Smooth muscle cell of the brain vasculature (primary cell): ENCODE results near the gene FKBP7.
"Not testable (repeated sequence)": the region's sequence is repeated elsewhere in the genome, so short reads cannot be mapped to it uniquely, and the experiment has no call there.

Source experiments
- DNase-seq: peaks from one replicate; pipeline ENCODE4 v3.0.0-alpha.2; 2012; ENCODE audit warnings: low read depth, low spot score

FKBP7 gene

GRCh38 chr2:178485356-178485755 is 7.0 kb upstream of the FKBP7 start:
- DNase-seq: no peak

GRCh38 chr2:178484245-178485041 is 6.0 kb upstream of the FKBP7 start:
- no peak for DNase-seq

DNA sequence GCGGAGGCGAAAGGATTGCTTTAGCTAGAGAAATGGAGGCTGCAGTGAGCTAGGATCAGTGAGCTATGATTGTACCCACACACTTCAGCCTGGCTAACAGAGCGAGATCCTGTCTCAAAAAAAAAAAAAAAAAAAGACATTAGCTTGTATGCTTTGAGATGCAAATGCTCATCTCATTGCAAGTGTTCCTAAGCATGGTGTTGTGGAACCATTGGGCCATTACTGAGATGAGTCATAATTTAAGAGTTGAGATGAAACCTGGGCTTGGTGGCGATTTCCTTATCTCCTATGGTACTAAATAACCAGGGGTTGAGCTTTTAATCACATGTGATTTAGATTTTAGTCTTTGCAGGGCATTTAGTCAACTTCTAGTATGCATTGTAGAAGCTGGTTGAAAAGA is 4.0 kb upstream of the FKBP7 start:
- DNase-seq: no peak

DNA sequence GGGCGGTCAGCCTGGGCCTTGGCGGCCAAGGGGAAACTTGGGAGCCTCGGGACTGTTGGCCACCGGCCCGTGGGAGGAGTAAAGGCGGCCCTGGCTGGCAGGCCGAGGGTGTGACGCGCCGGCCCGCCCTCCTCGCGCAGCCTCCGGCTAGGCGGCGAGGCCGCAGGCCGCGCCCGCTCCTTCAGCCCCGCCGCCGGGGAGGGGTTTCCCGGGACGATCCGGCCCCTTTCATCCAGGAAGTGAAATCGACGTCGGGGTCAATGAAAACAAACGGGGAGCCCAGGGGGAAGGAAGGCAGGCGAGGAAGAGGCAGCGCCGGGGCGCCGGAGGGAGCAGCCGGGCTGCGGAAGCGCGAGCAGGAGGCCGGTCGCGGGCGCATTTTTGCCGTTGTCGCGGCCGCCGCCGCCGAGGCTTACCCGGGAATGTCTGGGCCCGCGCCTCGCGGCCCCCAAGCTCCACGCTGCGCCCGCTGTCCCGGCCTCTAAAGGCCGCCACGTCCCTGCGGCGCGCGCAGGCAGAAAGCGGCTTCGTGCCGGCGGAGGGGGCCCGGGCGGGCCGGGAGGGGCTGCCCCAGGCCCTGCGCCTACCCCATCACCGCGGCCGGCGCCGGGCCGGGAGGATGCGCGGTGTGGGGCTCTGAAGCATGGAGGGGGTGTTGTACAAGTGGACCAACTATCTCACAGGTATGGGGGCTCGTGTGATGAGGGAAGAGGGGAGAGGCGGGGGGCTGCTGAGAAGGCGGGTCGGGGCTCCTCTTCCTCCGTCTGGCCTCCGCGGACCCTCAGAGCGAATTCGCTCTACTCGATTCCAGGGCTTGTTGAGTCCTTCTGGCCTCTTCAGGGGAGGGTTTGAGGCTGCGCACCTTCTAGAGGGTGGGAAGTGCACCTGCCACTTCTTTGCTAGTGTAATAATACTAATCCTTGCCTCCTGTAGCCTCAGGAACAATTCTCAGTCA is 2.1 kb upstream of the FKBP7 start, which contains the start of gene PLEKHA3:
Gene PLEKHA3, plus strand, starts transcription at position 231 of the 955 bp plus-strand sequence. Its CDS starts 413 bp downstream, at position 644.
- DNase-seq: peak; percentile 90

DNA sequence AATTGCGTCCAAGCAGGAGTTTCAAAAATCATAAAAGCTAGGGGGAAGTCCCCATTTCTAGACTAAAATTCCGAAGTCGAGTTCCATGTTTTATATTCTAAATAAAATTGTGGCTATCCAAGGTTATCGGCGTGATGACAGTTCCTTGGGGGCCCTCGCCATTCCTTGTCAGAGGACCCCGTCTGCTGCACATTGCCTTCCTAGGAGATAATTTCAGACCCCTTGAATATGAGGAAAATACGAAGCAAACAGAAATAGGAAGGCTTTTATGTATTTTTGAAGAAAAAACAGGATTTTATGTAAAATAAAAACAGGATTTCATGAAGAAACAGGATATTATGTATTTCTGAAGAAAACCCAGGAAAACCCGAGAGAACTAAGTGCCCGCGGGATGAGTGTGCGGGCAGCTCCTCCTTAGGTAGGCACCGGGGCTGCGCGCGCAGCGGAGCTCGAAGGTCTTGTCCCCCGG is 1.4 kb upstream of the FKBP7 start:
- no peak for DNase-seq

- DNase-seq: no peak
Measured at GRCh38 chr2:178479275-178479616, 846 bp upstream of the FKBP7 start.

DNA sequence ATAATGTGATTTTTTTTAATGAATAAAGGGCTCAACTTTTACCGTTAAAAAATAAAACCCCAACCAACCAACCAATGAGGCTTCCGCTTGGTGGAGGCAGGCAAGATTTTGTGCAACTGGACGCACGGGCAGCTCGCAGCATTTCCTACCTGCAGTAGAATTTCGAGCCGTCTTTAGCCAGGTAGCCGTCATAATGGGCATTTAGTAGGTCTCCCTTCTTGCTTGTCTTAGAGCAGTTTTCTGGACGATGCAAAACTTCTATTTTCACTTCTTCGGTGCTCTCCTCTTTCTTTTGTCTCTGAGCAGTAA is 316 bp downstream of the FKBP7 start:
- DNase-seq: no peak

DNA sequence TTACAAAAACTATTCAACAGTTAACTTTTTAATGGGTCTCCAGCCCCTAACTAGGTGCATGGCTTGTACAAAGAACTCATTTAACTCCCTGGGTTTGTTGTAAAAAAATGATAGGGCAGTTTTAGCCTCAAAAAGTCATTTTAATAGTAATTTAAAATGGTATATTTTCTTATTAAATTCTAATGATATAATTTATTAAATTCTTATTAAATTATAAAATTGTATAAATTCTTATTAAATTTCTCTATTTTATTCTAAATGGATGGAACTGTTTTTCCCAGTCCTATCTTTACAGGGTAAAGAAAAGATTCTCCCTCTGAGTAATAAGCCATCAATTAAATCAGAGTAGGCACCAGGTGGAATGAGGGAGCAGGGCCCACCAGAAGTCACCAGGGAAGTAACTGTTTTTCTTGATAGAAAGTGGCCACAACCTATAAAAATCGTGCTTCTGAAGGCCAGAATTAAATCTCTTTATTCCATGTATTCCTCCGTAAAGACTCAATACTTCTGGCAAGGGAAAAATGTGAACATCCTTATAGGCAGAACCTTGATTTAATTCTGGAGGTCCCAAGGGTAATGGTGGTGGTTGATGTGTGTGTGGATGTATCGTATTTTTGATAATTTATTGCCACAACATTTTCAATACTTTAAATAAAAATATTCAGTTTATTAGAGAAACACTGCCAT is 814 bp downstream of the FKBP7 start:
- DNase-seq: no peak

- no peak for DNase-seq
Measured at GRCh38 chr2:178476477-178476876, 1.9 kb downstream of the FKBP7 start.

- DNase-seq: no peak
Measured at GRCh38 chr2:178474560-178474959, 3.8 kb downstream of the FKBP7 start.

DNA sequence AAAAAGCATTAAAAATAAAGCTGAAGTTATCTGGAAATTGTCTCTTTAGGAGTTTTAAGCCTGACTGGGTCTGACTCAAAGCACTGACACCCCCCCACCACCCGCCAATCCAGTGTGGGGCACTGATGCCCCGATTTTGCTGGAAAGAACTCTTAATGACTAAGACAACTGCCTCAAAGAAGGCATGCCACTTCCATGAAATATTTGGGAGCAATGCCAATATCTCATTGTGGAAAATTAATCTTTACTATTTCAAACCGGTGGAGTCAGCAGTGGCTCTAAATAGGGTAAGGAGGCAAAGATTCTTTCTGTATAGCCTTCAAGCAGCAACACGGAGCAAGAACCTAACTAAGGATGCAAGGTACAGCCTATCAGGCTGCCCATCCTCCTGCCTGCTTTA is 4.5 kb downstream of the FKBP7 start:
- no peak for DNase-seq

DNA sequence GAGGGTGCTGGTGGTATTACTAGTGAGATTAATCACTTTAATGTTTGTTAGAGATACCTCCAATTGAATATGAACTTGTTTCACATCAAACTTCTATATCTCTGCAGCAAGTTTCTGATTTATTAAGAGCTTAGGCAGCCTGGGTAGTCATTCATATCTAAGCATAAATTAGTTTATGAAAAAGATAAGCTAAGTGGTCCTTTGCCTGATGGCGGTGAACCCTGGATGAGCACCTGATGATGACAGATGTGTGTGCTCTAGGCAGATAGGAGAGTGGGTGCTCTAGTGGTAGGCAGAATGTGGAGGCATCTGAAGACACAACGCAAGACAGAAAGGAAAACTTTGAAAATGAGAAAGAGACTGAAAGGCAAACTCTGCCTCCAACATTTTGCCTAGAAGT is 5.0 kb downstream of the FKBP7 start:
- no peak for DNase-seq

DNA sequence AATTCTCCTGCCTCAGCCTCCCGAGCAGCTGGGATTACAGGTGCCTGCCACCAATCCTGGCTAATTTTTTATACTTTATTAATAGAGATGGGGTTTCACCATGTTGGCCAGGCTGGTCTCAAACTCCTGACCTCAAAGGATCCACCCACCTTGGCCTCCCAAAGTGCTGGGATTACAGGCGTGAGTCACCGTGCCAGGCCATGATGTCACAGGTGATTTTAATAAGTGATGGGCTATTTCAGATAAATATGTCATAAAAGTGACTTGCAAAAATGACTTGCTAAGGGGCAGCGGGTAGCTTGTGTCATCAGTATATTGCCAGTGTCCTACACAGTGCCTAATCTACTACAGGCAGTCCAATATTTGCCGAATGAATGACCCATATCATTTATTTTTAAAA is 7.1 kb downstream of the FKBP7 start:
- not testable (repeated sequence) for DNase-seq

DNA sequence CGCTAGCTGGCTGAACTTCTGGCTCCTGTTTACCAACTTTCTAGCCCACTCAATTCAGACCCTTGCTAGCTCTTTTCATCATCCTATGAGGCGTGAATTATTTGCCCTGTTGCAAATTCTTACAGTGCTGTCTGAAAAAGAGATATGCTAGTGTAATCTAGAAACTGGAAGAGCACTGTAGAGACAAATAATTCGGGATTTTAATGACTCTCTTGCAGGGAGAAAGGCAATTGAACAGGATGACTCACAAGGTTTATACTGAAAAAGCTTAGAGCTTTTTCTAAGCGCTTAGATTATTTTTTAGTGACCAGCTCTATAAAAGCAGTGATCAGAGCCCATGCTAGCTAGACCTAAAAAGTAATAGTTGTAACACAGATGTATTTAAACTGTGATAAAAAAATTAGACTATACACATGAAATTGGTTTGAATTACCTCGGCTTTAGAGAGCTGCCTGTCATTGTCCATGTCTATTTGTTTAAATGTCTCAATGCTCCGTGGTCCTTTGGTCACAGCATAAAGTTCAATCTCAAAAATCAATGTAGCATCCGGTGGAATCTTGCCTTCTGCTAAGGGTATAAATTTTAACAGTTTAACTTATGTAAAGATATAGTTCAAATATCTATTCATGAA is 9.1 kb downstream of the FKBP7 start:
- no peak for DNase-seq

DNA sequence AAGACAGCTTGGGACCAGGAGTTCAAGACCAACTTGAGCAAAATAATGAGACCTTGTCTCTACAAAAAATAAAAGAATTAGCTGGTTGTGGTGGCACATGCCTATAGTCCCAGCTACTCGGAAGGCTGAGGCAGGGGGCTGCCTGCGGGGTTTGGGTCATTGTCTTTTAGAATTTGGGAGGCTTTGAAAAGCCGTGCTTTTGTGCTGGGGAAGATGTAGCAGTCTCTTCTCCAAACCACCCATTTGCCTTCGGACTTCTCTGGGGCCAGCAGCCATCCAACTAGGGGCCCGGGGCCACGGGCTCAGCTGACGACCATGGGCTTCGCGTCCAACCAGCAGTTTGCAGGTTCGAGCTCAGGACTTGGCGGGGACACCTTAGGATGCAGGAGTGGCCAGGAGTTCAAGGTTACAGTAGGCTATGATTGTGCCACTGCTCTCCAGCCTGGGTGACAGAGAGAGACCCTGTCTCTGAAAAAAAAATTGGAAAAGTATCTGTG is 21.0 kb downstream of the FKBP7 start:
- DNase-seq: no peak

DNA sequence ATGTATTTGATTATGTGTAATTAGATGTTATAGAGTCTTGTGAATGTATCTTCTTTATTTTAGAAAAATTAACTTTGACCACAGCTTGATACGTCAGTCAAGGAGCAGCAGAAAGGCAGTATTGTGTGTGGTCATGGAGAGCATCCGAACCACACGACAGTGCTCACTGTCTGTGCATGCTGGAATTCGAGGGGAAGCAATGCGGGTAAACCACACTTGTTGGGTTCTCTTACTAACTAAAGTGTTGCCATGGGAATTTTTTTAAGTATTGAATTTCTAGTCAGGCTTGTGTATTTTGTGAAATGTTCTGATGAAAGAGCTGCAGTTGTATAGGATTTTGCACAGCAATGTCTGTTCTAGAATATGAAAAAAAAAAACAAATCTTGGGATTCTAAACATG is 22.5 kb downstream of the FKBP7 start:
- DNase-seq: no peak

DNA sequence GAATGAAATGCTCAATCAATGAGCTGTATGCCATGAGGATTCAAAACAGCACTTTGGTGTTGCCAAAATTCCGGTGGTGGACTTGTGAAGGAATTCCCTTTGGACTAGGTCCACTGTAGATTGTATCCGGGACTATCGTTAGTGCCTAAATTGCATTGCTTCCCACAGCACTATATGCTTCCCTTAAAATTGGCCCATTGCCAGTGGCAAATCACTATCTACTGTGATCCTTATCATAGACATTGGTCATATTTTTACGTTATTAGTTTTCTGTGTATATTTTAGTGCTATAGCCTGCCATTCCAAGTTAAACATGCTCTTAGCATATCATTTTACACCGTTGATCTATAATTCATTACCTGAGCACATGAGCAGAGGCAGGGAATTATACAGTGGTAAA is 25.5 kb downstream of the FKBP7 start:
- no peak for DNase-seq

DNA sequence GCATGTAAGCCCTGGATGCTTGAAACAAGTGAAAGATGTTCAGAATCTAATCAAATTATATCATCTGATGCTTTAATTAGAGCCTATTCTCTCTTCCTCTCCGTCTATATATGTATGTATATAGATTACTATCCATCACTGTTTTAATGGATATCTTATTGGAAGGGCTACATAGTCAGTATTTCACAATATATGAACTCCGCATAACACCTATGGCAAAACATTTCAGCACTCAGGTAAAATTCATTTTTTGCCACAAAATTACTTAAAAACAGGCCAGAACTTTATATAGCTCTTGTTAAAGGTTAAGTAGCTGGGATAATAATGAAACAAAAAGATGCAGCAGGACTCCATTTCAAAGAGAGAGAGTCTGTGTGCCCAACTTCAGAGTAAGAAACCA is 26.1 kb downstream of the FKBP7 start:
- DNase-seq: no peak

- peak; percentile 95 for DNase-seq
Measured at GRCh38 chr2:178450774-178451525, 27.4 kb downstream of the FKBP7 start, which contains the start of the genes PJVK and PRKRA. TSS of gene PJVK (plus strand) at chr2:178451378. CDS start at chr2:178453410, 2,032 bp downstream. TSS of gene PRKRA (minus strand) at chr2:178451175. CDS start at chr2:178451030, 145 bp downstream.

DNA sequence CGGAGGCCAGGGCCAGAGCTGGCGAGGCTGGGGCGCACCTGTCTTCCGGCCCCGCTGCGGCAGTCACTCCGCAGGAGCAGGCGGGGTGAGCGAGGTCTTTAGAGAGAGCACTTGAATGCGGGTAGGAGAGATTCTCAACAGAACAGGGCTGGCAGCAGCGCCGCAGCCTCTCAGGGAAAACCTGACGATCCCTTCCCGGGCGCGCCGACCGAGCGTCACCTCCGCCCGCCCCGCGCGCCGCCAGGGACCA is 28.0 kb downstream of the FKBP7 start:
- no peak for DNase-seq
